NCI-H2196 treated with DMSO at 0.1 percent for 48 hours (cell line): ENCODE results near the gene TMEM134.
"Not testable (repeated sequence)": the region's sequence is repeated elsewhere in the genome, so short reads cannot be mapped to it uniquely, and the experiment has no call there.

Experiments used
- DNase-seq: peaks from one replicate; lab custom pipeline; 2025; ENCODE audit not compliant: unreplicated experiment; lab: John Stamatoyannopoulos, UW

The TMEM134 gene

DNA sequence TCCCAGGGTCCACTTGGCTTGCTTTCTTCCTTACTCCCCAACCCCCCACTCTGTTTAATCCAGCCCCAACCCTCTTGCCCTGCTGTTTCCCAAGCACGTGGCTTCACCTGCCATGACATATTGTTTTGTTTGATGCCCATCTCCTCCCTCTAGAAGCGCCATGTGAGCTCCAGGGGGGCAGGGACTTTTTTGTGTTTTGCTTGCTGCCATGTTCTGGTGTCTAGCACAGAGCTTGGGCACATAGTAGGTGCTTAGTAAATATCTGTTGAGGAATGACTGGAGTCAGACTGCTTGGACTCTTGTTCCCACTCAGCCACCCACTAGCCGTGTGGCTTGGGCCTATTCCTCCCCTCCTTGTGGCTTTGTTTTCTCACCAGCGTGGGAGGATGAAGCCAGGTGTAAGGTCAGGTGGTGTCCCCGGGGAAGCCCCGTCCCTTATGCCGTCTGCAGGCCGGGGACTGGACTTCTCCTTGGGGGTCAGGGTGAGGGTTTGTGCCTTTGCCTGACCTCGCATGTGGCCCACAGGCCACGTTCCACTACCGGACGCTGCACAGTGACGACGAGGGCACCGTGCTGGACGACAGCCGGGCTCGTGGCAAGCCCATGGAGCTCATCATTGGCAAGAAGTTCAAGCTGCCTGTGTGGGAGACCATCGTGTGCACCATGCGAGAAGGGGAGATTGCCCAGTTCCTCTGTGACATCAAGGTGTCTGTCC, 17.6 kb upstream of the TMEM134 start:
- DNase-seq, result no peak

GRCh38 chr11:67485873-67486361, 16.9 kb upstream of the TMEM134 start:
- peak; percentile 14 for DNase-seq

- no peak for DNase-seq
Measured at GRCh38 chr11:67484847-67485311, 15.8 kb upstream of the TMEM134 start.

- DNase-seq, result no peak
Measured at GRCh38 chr11:67483831-67484665, 15.0 kb upstream of the TMEM134 start.

DNA sequence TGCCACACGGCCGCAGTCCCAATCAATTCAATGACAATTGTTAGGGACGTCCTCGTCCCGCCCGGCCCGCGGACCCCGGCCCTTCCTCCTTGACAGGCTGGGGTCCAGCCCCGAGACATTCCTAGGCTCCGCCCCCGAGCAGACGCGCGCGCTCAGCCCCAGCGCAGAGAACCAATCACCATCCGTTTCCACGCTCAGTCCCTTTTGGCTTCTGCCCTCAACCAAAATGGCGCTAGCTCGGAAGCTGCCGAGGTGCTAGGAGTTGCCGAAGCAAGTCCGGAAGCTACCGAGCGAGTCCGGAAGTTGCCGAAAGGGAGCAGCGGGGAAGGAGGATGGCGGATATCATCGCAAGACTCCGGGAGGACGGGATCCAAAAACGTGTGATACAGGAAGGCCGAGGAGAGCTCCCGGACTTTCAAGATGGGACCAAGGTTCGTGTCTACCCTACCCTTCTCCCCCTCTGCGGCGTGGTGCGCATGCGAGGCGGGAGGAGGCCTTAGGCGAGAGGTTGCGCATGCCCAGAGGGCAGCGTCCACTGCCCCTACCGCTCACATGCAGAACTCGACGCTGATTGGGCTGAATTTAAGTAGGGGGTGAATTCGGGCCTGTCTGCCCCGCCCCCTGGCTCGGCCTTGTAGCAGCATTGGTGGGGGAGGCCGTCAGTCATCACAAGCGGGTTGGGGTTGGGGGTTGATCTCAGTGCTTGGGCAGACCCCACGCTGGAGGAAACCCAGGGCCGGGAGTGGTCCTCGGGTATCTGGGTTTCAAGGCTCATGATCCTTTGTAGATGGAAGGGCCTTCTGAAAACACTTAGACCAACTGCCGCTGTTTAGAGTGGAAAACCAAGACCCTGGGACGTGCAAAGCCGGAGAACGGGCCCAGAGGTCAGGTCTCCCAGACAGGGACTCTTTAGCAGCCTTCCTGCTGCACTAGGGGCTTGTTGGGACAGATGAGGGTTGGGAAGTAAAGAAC, 14.1 kb upstream of the TMEM134 start, which contains the start of gene AIP:
Gene AIP (plus strand): TSS at position 200 of the 972 bp plus-strand sequence. CDS start 133 bp downstream, at position 333.
- DNase-seq, result peak; percentile 97

DNA sequence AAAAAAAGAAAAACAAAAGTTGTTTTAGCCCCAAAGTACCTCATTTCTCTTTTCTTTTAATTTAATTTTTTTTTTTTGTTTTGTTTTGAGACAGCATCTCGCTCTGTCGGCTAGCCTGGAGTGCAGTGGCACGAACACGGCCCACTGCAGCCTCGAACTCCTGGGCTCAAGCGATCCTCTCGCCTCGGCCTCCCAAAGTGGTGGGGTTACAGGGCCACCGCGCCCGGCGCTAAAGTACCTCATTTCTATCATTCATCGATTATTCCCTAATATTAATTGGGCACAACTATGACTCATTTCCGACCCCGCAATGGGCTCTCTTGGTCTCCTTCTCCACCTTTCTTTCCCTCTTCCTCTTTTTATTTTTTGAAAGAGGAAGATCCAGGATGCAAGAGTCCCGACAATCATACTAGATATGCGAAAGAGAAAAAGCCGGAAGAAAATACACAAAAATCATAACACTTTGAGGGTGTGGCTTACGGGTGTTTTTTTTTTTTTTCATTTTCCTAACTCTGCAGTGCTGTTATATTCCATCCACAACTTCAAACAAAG, 13.3 kb upstream of the TMEM134 start:
- DNase-seq, result no peak

GRCh38 chr11:67477344-67478050, 8.4 kb upstream of the TMEM134 start:
- not testable (repeated sequence) for DNase-seq

- DNase-seq, result not testable (repeated sequence)
Measured at GRCh38 chr11:67476692-67477091, 7.6 kb upstream of the TMEM134 start.

DNA sequence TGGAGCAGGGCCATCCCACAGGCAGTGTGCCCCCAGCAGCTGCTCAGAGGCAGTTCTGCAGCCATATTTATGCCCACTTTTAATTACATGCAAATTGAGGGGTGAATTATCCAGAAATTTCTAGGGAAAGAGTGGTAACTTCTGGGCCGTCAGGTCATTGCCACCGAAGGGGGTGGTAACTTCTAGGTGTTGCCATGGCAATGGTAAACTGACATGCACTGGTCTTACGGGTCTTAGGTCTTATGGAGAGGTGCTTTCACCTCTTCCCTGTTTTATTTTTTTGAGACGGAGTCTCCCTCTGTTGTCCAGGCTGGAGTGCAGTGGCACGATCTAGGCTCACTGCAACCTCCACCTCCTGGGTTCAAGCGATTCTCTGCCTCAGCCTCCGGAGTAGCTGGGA, 3.8 kb upstream of the TMEM134 start:
- no peak for DNase-seq

- no peak for DNase-seq
Measured at GRCh38 chr11:67470337-67471002, 1.4 kb upstream of the TMEM134 start.

DNA sequence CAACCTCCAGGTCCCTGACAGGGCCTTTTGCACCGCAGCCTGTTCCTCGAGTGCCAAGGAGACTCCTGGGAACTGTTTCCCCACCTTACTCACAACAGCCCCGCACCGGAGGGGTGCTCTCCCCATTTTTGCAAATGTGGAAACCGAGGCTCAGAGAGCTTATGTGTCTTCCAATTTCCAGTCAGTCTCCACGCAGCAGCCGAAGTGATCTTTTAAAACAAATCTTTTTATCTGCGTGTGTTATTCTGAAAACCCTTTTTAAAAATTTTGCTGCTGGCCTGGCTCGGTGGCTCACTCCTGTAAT, 409 bp upstream of the TMEM134 start:
- no peak for DNase-seq

DNA sequence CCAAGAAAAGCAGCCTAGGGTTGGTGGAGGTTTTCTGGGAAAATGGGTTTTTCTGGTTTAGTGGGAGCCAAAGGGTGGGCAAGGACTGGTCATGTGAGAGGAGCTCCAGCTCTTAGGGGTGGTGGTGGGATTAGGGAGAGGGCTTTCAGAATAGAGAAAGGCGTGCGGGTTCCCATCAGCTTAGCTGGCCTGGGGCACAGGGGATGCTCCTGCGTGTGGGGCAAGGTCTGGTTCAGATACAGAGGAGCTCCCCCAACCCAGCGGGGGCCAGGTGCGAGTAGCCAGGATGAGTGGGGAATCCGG, 644 bp downstream of the TMEM134 start:
- DNase-seq, result no peak

GRCh38 chr11:67468056-67468455, 995 bp downstream of the TMEM134 start:
- DNase-seq, result peak; percentile 20

GRCh38 chr11:67466962-67467771, 1.9 kb downstream of the TMEM134 start:
- no peak for DNase-seq

- DNase-seq, result no peak
Measured at GRCh38 chr11:67466367-67466766, 2.7 kb downstream of the TMEM134 start.

- DNase-seq, result not testable (repeated sequence)
Measured at GRCh38 chr11:67465530-67465929, 3.5 kb downstream of the TMEM134 start.

- no peak for DNase-seq
Measured at GRCh38 chr11:67465189-67465510, 3.9 kb downstream of the TMEM134 start.

DNA sequence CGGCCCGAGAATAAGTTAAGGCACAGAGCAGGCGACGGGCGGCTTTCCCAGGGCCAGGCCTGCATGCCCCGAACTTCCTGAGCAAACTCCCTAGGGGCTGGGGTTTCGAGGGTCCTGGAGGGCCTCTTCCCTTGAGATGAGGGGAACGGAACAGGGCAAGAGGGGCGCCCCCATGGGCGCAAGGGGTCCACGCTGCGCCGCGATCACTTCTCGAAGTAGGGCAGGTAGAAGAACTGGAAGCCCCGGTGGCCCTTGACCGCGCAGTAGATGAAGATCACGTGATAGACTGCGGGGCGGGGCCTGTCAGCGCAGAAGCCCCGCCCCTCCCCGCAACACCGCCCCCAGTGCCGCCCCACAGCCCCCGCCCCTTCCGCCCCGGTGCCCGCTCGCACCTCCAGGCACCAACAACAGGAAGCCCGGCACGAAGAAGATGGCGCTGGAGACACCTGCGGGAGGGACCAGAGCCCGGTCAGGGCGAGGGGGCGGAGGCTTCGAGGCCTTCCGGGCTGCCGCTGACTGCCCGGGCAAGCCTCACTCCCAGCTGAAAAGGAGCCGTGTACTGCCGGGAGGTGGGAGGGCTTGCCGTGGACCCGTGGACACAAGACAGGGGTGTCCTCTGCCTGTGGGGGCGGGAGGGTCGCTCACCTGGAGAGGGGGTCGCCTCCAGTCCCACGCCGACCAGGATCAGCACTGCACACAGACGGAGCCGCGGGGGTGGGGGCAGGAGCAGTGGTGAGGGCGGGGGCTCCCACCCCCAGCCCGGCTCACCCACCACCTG, 4.5 kb downstream of the TMEM134 start:
- peak; percentile 87 for DNase-seq
